RWPE1 (cell line): Measurements from ENCODE around the gene BUD23.

Source experiments
- CTCF ChIA-PET: fragments of 350-600 bp; sonication (Branson Sonifier 250); formaldehyde crosslinking; extraction: SDS; loops from one replicate; lab custom pipeline; 2021; lab: Yijun Ruan, JAX
- POLR2A ChIA-PET: fragments of 400-600 bp; formaldehyde crosslinking; extraction: SDS; loops from one replicate; lab custom pipeline; 2020; ENCODE audit warnings: antibody characterized with exemption; ENCODE audit not compliant: low non-redundant PET; lab: Yijun Ruan, JAX
- DNase-seq: peaks from one replicate; pipeline ENCODE4 v3.0.0; 2012; ENCODE audit warnings: low spot score
- H3K27ac ChIP-seq: fragments of 450-650 bp; 2 replicates; pipeline ENCODE4 v1.5.1; 2017
- TF ChIP-seq, protein P1 (sequence below): fragments of 450-650 bp; conservative IDR thresholded peaks from 2 replicates; pipeline ENCODE4 v1.5.1; 2017; ENCODE audit warnings: low read depth, mild to moderate bottlenecking

BUD23 gene

GRCh38 chr7:73644688-73645286, 38.6 kb upstream of the BUD23 start:
- POLR2A ChIA-PET = no interaction called here
- H3K27ac ChIP-seq = no peak overlapping the region
- DNase-seq = no peak
- CTCF ChIA-PET = interaction anchor here (0.6 kb wide), 3 partner anchors 71 to 497 kb away, joined by 3 to 5 read pairs (median 4); no protein-coding TSS in a partner anchor
- TF ChIP-seq, protein P1, sequence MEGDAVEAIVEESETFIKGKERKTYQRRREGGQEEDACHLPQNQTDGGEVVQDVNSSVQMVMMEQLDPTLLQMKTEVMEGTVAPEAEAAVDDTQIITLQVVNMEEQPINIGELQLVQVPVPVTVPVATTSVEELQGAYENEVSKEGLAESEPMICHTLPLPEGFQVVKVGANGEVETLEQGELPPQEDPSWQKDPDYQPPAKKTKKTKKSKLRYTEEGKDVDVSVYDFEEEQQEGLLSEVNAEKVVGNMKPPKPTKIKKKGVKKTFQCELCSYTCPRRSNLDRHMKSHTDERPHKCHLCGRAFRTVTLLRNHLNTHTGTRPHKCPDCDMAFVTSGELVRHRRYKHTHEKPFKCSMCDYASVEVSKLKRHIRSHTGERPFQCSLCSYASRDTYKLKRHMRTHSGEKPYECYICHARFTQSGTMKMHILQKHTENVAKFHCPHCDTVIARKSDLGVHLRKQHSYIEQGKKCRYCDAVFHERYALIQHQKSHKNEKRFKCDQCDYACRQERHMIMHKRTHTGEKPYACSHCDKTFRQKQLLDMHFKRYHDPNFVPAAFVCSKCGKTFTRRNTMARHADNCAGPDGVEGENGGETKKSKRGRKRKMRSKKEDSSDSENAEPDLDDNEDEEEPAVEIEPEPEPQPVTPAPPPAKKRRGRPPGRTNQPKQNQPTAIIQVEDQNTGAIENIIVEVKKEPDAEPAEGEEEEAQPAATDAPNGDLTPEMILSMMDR = no peak

DNA sequence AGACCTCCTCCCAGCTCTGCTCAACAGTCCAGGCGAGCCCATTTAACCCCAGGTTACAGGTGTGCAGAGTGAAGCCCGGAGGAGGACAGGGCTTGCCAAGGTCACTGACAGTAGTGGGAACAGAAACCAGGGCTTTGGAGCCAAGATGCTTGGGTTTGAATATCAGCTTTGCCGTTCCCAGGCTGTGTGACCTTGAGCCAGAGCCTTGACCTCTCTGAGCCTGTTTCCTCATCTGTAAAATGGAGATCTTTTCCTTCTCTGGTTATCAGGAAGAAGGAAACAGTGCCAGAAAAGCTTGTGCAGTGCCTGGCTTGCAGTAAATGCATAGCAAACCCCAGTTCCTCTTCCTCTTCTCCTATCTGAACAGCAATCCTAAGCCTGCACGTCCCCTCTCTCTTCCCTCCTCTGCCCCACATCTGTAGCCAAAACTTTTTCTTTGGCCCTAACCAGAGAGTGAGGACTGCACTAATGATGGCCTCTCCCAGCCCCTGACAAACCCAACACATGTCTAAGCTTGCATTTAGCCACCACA, 37.7 kb upstream of the BUD23 start:
- peak overlapping the region; percentile 62 for H3K27ac ChIP-seq
- ChIA-PET POLR2A (interaction anchor here (0.5 kb wide), 1 partner anchor 31 kb away, joined by 5 read pairs; no protein-coding TSS in a partner anchor), CTCF (interaction anchor here (0.6 to 2.6 kb wide), 5 partner anchors 16 to 496 kb away, joined by 3 to 11 read pairs (median 3); no protein-coding TSS in a partner anchor)
- TF ChIP-seq, protein P1 = no peak
- no peak for DNase-seq

DNA sequence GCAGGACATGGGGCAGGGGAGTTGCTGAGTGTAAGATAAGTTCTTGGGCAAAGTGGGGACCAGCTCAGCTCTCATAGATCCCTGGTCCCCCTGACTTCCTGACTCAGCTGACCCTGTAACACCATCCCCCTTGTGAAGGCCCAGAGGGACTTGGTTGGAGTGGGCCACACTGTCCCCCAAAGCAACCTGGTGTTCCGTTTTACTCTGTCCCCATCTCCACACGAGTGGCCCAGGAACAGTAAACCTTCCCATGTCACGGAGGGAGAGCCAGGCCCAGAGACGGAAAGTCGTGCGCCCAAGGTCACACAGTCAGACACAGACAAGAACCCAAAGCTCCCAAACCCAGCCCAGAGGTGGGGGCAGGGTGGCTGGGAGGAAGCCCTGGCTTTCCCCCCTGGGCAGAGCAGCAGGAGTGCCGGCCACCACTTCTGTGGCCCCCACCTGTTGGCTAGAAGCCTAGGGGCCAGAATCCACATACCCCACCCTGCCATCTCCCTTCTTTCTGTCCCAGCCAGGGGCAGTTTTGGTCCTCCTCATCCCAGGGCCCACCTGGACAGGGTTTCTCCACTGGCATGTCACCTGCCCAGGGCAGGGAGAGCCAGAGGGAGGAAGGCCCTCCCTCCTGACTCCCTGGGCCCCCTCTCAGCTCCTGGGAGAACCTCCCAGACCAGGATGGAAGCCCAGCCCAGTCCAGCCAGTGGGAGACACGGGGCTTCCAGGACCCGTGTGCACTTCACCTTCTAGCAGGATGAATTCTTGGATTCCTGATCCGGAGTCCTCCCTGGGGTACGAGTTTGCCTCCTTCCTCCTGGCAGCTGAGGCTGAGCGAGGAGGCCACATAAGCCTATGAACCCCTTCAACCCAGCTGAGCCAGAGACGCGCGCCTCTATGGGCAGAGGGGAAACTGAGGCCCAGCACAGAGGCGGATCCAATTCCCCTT, 36.3 kb upstream of the BUD23 start:
- TF ChIP-seq, protein P1 = no peak
- DNase-seq = no peak
- peak overlapping the region; percentile 62 for H3K27ac ChIP-seq
- POLR2A ChIA-PET = no interaction called here
- CTCF ChIA-PET = interaction anchor here (0.9 to 2.6 kb wide), 3 partner anchors 18 to 40 kb away, joined by 3 to 11 read pairs (median 10); no protein-coding TSS in a partner anchor

DNA sequence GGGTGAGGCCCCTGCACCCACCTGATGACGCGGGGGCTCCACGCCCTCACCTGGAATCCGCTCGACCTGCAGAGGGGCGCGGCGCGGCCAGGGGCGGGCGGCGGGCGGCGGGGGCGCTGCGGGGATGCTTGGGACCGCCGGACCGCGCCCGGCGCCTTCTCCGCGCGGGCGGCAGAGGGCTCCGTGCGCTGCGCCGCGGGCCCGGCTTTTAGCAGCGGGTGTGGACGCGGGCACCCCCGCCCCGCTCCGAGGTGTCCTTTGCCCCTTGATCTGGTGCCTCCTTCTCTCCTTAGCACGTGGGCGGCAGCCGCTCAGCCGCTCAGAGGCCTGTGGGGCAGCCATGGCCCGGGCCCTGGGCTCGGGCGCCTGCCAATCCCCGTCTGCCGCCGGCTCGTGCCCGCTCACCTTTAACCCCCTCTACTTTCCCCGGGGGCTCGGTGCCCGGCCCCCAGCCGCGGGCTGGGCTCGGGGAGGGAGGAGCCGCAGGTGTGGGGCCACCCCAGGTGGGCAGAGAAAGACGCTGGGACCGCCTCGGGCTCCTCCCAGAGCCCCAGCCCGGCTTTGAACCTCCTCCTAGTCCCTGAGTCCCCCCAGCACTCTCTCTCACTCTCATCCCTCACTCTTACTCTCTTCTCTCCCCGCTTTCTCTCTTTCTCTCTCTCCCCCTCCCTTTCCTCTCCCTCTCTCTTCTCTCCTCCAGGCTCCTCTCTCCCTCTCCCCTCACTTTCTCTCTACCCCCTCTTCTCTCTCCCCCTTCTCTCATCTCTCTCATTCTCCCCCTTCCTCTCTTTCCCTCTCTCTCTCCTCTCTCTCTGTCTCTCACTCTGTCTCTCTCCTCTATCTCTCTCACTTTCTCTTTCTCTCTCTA, 35.4 kb upstream of the BUD23 start:
- POLR2A ChIA-PET = no interaction called here
- CTCF ChIA-PET = interaction anchor here (2.3 to 2.6 kb wide), 2 partner anchors 18 to 41 kb away, joined by 10 to 11 read pairs; no protein-coding TSS in a partner anchor
- no peak for DNase-seq
- TF ChIP-seq, protein P1 = peak; percentile 63
- no peak overlapping the region for H3K27ac ChIP-seq

GRCh38 chr7:73648593-73649332, 34.6 kb upstream of the BUD23 start:
- no peak for DNase-seq
- ChIA-PET CTCF (no interaction called here), POLR2A (no interaction called here)
- H3K27ac ChIP-seq = no peak overlapping the region
- TF ChIP-seq, protein P1 = no peak
